Neural progenitor cell (in vitro differentiated cells): Measurements from ENCODE around the gene OGFOD3.

Source experiments
- CTCF ChIP-seq: fragments of 200-600 bp; sonication (generic); IDR thresholded peaks from 2 replicates; pipeline ENCODE4 v1.5.1; 2017; ENCODE audit warnings: antibody characterized with exemption, mild to moderate bottlenecking
- EZH2 ChIP-seq: fragments of 200-600 bp; sonication (generic); IDR thresholded peaks from 2 replicates; pipeline ENCODE4 v1.6.1; 2017; ENCODE audit warnings: antibody characterized with exemption, mild to moderate bottlenecking, moderate library complexity
- EZH2phosphoT487 ChIP-seq: fragments of 200-600 bp; sonication (generic); IDR thresholded peaks from 2 replicates; pipeline ENCODE4 v1.6.1; 2017; ENCODE audit warnings: antibody characterized with exemption

- no peak for TF ChIP-seq CTCF
- TF ChIP-seq EZH2phosphoT487: peak; percentile 51
- TF ChIP-seq EZH2: peak; percentile 67
Measured at GRCh38 chr17:82371333-82372248, 46.8 kb downstream of the OGFOD3 start, which contains the start of gene UTS2R.
